GM19463 (cell line): Measurements from ENCODE around the gene ZSCAN21.
"Not testable (repeated sequence)": the region's sequence is repeated elsewhere in the genome, so short reads cannot be mapped to it uniquely, and the experiment has no call there.

Source experiments
- ATAC-seq: cut with Tn5 transposase; IDR thresholded peaks from one replicate; pipeline ENCODE4 v1.9.1; 2021; ENCODE audit warnings: mild to moderate bottlenecking, moderate library complexity; ENCODE audit not compliant: unreplicated experiment

Gene ZSCAN21

GRCh38 chr7:100049441-100050291, at the start of gene ZSCAN21:
Gene ZSCAN21, plus strand, starts transcription at chr7:100049774. Its CDS starts 7,233 bp downstream, at chr7:100057007.
- ATAC-seq: peak; percentile 93

- ATAC-seq: no peak
Observed at GRCh38 chr7:100000239-100000638, 49.3 kb upstream of the ZSCAN21 start.

DNA sequence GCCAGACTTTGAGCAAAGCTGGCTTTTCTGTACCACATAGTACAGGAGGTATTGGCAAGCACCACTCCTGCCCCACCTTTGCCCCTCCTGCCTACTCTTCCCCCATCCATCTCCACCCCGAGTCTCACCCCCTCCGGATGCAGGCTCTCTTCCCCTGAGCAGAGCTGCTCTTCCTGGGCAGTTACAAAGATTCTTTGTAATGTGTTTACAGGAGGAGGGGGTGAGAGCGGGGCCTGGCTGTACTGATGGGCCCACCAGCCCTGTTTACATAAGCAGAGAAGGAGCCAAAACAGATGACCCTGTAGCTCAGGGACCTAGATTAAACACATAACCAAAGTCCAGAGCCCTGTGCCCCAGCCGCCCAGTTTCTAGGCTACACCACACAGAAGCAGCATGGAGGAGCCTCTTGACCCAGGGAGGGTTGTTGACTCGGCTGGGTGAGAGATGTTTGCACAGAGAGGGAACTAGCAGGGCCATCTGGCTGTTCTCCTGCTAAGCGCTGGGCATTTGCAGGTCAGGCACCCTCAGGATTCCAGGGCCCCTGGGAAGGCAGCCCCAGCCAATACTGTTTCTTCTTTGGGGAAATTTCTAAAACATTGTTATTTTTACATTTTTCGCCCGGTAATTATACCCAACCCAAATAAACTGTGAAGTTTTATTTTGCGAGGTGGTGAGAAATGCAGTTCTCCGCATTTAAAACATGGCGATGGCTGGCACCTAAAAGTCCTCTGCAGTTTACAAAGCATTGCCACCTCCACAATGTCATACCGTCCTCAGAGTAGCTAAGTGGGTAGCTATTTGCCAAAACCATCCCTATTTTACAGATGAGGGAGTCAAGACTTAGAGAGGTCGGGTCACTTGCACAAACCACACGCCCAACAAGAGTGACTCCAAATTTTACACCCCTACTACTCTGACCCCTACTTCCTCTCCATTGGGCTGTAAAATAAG, 45.6 kb upstream of the ZSCAN21 start:
- ATAC-seq: no peak

- ATAC-seq: no peak
Observed at GRCh38 chr7:100007887-100008286, 41.7 kb upstream of the ZSCAN21 start.

DNA sequence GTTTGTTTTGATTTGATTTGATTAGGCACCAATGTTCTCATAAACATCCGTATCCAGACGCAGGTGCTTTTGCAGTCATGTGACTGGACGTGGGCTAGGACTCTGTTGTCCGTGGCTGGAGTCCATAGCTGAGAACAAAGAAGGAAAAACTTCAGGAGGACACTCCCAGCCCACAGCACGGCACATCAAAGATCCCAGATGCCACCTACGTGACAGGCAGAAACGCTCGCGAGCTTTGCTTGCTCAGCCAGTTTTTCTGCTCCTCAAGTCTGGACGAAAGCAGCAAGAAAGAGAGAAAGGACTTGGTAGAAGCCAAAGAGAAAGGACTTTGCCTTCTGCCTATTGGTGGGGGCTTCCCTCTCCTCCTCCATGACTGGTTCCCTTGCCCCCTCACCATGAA, 41.0 kb upstream of the ZSCAN21 start:
- no peak for ATAC-seq

- not testable (repeated sequence) for ATAC-seq
Observed at GRCh38 chr7:100009952-100010351, 39.6 kb upstream of the ZSCAN21 start.

GRCh38 chr7:100010901-100011300, 38.7 kb upstream of the ZSCAN21 start:
- no peak for ATAC-seq

DNA sequence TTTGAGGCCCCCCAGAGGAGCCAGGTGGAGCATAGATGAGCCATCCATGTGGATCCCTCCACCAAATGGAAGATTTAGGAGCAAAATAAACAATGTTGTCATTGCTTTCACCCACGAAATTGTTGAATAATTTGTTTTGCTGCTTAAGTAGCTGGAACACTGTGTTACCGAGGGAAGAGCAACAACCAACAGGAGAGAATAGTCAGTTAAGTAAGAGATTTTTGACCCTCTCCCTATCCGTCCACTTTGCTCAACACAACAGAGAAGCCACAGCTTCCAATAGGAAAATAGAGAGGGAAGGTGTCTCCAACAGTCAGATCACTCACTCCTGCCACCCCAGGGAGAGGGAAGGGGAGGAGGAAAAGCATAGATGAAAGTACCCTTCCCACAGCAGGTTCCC, 38.1 kb upstream of the ZSCAN21 start:
- no peak for ATAC-seq

DNA sequence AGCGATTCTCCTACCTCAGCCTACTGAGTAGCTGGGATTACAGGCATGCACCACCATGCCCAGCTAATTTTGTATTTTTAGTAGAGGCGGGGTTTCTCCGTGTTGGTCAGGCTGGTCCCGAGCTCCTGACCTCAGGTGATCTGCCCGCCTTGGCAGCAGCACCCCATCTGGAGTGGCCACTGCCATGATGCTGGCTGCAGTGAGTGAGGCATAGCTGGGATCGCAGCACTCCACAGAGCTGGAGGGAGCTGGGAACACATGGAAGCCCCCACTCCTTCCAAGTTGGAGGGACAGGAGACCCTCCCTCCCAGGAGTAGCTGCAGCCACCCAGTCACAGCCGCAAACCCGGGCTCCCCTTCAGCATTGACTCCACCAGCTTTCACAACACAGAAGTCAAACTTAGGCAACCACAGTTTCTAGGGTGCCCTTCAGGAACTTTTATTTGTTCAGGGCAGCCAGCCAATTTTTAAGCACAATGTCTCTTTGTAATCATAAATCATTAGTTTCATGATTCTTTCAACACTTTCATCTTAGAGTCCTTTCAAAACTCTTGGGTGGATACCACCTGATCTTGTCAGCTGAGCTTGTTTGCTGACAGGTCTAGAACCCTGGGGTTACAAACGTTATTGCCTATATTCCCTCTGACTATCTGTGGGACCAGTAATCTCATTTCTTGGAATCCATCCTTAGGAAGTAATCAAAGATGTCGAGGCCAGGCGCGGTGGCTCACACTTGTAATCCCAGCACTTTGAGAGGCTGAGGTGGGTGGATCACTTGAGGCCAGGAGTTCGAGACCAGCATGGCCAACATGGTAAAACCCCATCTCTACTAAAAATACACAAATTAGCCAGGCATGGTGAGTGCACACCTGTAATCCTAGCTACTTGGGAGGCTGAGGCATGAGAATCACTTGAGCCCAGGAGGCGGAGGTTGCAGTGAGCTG, 36.9 kb upstream of the ZSCAN21 start:
- not testable (repeated sequence) for ATAC-seq

GRCh38 chr7:100013328-100013676, 36.3 kb upstream of the ZSCAN21 start:
- no peak for ATAC-seq

GRCh38 chr7:100015232-100016214, 34.1 kb upstream of the ZSCAN21 start, which contains the start of gene ZKSCAN1:
Gene ZKSCAN1, plus strand, starts transcription at chr7:100015596. Its CDS starts 7,911 bp downstream, at chr7:100023507.
- peak; percentile 99 for ATAC-seq

DNA sequence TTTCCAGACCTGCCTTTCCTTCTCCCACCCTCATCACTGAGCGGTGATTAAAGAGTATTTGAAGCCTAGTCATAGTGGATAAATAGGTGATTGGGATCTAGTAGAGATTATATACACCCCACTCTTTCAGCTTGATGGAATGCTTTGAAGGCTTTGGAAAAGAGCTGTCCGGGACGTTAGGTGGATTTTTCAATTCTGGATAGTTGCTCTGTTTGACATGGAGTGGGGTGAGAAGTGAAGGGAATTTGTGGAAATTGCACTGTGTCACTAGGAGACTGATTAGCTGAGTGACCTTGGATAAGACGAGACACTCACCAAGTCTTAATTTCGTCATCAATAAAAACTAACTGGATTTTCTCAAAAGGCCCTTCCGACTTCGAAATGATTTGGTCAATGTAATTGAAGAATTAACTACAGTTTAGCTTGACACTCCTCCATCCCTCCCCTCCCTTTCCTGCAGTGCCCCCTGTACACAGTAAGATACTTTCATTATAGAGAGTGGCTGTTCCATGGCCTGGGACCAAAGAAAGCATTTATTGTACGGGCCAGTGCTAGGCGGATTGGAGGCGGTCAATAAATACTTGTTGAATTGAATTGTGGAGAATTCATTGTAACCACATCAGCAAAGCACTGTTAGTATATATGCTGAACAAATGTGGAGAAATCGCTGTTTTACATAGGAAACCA, 33.2 kb upstream of the ZSCAN21 start:
- ATAC-seq: no peak

DNA sequence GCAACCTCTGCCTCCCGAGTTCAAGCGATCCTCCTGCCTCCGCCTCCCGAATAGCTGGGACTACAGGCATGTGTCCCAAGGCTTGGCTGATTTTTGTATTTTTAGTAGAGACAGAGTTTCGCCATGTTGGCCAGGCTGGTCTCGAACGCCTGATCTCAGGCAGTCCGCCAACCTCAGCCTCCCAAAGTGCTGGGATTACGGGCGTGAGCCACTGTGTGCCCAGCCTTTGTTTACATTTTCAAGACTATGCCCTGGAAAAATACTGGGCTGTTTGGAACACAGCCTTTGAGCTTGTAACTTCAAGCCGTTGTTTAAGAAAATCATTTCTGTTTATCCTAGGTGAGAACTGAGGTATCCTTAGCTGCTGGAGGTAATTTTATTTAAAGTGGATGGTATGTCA, 32.3 kb upstream of the ZSCAN21 start:
- no peak for ATAC-seq

GRCh38 chr7:100017875-100018274, 31.7 kb upstream of the ZSCAN21 start:
- ATAC-seq: no peak

DNA sequence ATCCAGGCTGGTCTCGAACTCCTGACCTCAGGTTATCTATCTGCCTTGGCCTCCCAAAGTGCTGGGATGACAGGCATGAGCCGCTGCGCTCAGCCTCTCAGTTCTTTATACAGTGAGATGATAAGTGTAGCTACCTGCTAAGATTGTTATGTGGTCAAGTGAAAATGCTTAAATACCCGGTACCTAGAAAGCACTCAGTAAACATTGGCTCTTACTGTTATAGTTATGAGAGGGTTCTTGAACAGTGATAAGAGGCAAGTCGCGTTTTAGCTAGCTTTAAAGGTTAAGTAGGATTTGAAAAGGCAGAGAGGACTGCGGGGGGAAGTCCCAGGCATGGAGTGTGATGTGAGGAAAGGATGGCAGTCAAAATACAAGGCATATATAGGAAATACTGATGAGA, 29.7 kb upstream of the ZSCAN21 start:
- ATAC-seq: no peak

DNA sequence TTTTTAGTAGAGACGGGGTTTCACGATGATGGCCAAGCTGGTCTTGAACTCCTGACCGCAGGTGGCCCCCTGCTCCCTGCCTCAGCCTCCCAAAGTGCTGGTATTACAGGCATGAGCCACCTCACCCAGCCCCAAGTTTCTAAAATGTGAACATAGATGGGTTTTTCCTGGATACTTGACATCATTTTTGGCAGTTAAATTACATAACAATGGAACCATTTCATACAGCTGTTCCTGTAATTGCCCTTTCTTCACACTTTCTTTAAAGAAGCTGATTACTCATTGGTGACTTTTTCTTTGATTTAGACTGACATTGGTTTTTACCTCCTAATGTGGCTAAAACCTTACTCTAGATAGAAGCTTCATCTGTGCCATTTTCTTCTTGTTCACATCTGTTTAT, 28.3 kb upstream of the ZSCAN21 start:
- no peak for ATAC-seq

DNA sequence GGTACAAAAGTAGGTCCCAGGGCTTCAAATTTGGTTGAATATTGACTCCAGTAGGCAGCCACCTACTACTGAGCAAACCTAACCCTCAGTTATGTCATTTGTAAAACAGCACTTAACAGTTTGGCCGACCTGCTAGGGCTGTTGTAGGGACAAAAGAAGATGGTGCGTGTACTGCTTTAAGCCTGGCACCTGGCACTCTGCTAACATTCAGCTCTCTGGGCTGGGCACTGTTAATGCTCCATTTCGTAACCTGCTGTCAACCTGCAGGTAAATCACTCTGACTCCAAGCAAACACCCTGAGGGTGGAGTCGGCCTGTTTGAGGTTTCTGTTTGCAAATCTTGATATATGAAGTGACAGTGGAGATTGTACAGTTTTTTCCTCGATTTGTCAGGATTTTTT, 27.0 kb upstream of the ZSCAN21 start:
- no peak for ATAC-seq

GRCh38 chr7:100023526-100023925, 26.0 kb upstream of the ZSCAN21 start:
- ATAC-seq: no peak
